HUES48 (cell line): ENCODE measurements around the gene WTAP.
A peak's percentile ranks its signal among the peaks of the same experiment; 100 is the strongest.

Experiments
- H3K27ac ChIP-seq: one replicate; pipeline ENCODE4 v1.7.0; 2013; ENCODE audit warnings: low read depth, low read length, inconsistent platforms
- H3K27me3 ChIP-seq: 2 replicates; pipeline ENCODE4 v1.6.1; 2013; ENCODE audit warnings: mild to moderate bottlenecking, low read length; ENCODE audit not compliant: control insufficient read depth, insufficient read depth
- H3K36me3 ChIP-seq: 2 replicates; pipeline ENCODE4 v1.6.1; 2013; ENCODE audit warnings: low read length; ENCODE audit not compliant: control insufficient read depth, insufficient read depth
- H3K4me1 ChIP-seq: 2 replicates; pipeline ENCODE4 v1.6.1; 2013; ENCODE audit warnings: mild to moderate bottlenecking, low read length; ENCODE audit not compliant: control insufficient read depth, insufficient read depth
- H3K4me3 ChIP-seq: 2 replicates; pipeline ENCODE4 v1.5.1; 2013; ENCODE audit warnings: mild to moderate bottlenecking, low read depth, low read length
- H3K9ac ChIP-seq: 2 replicates; pipeline ENCODE4 v1.6.1; 2013; ENCODE audit warnings: mild to moderate bottlenecking, low read depth, low read length, moderate library complexity
- H3K9me3 ChIP-seq: 2 replicates; pipeline ENCODE4 v1.6.1; 2013; ENCODE audit warnings: low read length; ENCODE audit not compliant: control insufficient read depth, insufficient read depth

The WTAP gene

GRCh38 chr6:159766906-159767305, 39.6 kb downstream of the WTAP start:
- no peak overlapping the region for H3K27ac ChIP-seq
- H3K9ac ChIP-seq, result no peak overlapping the region
- no peaks in the 10 kb centered on the region for H3K9me3 ChIP-seq
- peaks cover 84% of the 10 kb centered on the region for H3K36me3 ChIP-seq
- no peak overlapping the region for H3K4me3 ChIP-seq
- H3K4me1 ChIP-seq, result peaks cover 6% of the 10 kb centered on the region; the same call in 1 of the 2 replicates
- H3K27me3 ChIP-seq, result no peaks in the 10 kb centered on the region

GRCh38 chr6:159769470-159769869, 42.2 kb downstream of the WTAP start:
- Histone ChIP-seq H3K4me1 (no peaks in the 10 kb centered on the region), H3K36me3 (peaks cover 95% of the 10 kb centered on the region)

GRCh38 chr6:159772196-159772595, 44.9 kb downstream of the WTAP start:
- Histone ChIP-seq H3K4me1 (no peaks in the 10 kb centered on the region), H3K4me3 (no peak overlapping the region), H3K36me3 (peaks cover 97% of the 10 kb centered on the region), H3K27me3 (no peaks in the 10 kb centered on the region), H3K9me3 (no peaks in the 10 kb centered on the region), H3K9ac (no peak overlapping the region), H3K27ac (no peak overlapping the region)

More at GRCh38 chr6:159769470-159769869, 42.2 kb downstream of the WTAP start:
- no peak overlapping the region for H3K4me3 ChIP-seq
- H3K9me3 ChIP-seq, result no peaks in the 10 kb centered on the region
- no peak overlapping the region for H3K9ac ChIP-seq
- no peaks in the 10 kb centered on the region for H3K27me3 ChIP-seq
- no peak overlapping the region for H3K27ac ChIP-seq

GRCh38 chr6:159777240-159777904, 50.1 kb downstream of the WTAP start:
- peaks cover 100% of the 10 kb centered on the region for H3K36me3 ChIP-seq
- no peaks in the 10 kb centered on the region for H3K9me3 ChIP-seq
- H3K27me3 ChIP-seq, result no peaks in the 10 kb centered on the region
- no peak overlapping the region for H3K27ac ChIP-seq
- no peak overlapping the region for H3K4me3 ChIP-seq
- H3K9ac ChIP-seq, result no peak overlapping the region
- H3K4me1 ChIP-seq, result no peaks in the 10 kb centered on the region

- Histone ChIP-seq H3K9me3 (no peaks in the 10 kb centered on the region), H3K9ac (no peak overlapping the region), H3K27me3 (no peaks in the 10 kb centered on the region), H3K27ac (no peak overlapping the region), H3K4me1 (no peaks in the 10 kb centered on the region), H3K4me3 (no peak overlapping the region), H3K36me3 (peaks cover 100% of the 10 kb centered on the region)
Measured at GRCh38 chr6:159778131-159778530, 50.8 kb downstream of the WTAP start.

GRCh38 chr6:159778542-159779103, 51.3 kb downstream of the WTAP start:
- no peaks in the 10 kb centered on the region for H3K4me1 ChIP-seq
- H3K36me3 ChIP-seq, result peaks cover 100% of the 10 kb centered on the region
- H3K27me3 ChIP-seq, result no peaks in the 10 kb centered on the region
- H3K9ac ChIP-seq, result no peak overlapping the region
- no peak overlapping the region for H3K4me3 ChIP-seq
- no peak overlapping the region for H3K27ac ChIP-seq
- H3K9me3 ChIP-seq, result no peaks in the 10 kb centered on the region

- H3K4me1 ChIP-seq, result peaks cover 16% of the 10 kb centered on the region
- peak overlapping the region; percentile 93 for H3K9ac ChIP-seq
- peaks cover 66% of the 10 kb centered on the region for H3K36me3 ChIP-seq
- no peaks in the 10 kb centered on the region for H3K9me3 ChIP-seq
- no peaks in the 10 kb centered on the region for H3K27me3 ChIP-seq
- H3K4me3 ChIP-seq, result peak overlapping the region; percentile 94
- no peak overlapping the region for H3K27ac ChIP-seq
Measured at GRCh38 chr6:159788276-159788675, 61.0 kb downstream of the WTAP start.

GRCh38 chr6:159788753-159789376, 61.6 kb downstream of the WTAP start:
- Histone ChIP-seq H3K27ac (peak overlapping the region; percentile 85), H3K4me1 (peaks cover 16% of the 10 kb centered on the region), H3K36me3 (peaks cover 64% of the 10 kb centered on the region), H3K9me3 (no peaks in the 10 kb centered on the region), H3K27me3 (no peaks in the 10 kb centered on the region), H3K9ac (peak overlapping the region; percentile 93), H3K4me3 (peak overlapping the region; percentile 94)

GRCh38 chr6:159789377-159790148, 62.3 kb downstream of the WTAP start, which contains the start of gene TCP1:
TCP1 (minus strand) TSS chr6:159789602; CDS start chr6:159789468, 134 bp downstream.
- Histone ChIP-seq H3K36me3 (peaks cover 65% of the 10 kb centered on the region), H3K4me1 (peaks cover 16% of the 10 kb centered on the region), H3K27me3 (no peaks in the 10 kb centered on the region), H3K9ac (peak within 1 kb of the TSS; percentile 93), H3K4me3 (peak within 1 kb of the TSS; percentile 94), H3K27ac (peak within 1 kb of the TSS; percentile 97), H3K9me3 (no peaks in the 10 kb centered on the region)

GRCh38 chr6:159790149-159790955, 63.0 kb downstream of the WTAP start, which contains the start of gene MRPL18:
MRPL18 (plus strand) TSS chr6:159790467; CDS start chr6:159790588, 121 bp downstream.
- peak within 1 kb of the TSS; percentile 97 for H3K27ac ChIP-seq
- peaks cover 57% of the 10 kb centered on the region for H3K36me3 ChIP-seq
- peak within 1 kb of the TSS; percentile 94 for H3K4me3 ChIP-seq
- H3K9ac ChIP-seq, result peak within 1 kb of the TSS; percentile 93
- no peaks in the 10 kb centered on the region for H3K9me3 ChIP-seq
- peaks cover 16% of the 10 kb centered on the region for H3K4me1 ChIP-seq
- H3K27me3 ChIP-seq, result no peaks in the 10 kb centered on the region
